ENCODE data around the gene GRIK4.

- TF ChIP-seq CTCF (IDR thresholded peaks at IDR 0.05) (no peak), HMGXB4 (CRISPR knock-in tag; IDR thresholded peaks at IDR 0.05) (no peak), MLX (CRISPR knock-in tag; IDR thresholded peaks at IDR 0.05) (no peak), CREB1 (CRISPR knock-in tag; IDR thresholded peaks at IDR 0.05) (no peak), USF2 (CRISPR knock-in tag; IDR thresholded peaks at IDR 0.05) (no peak)
Observed at GRCh38 chr11:120680322-120680721, 168.8 kb downstream of the GRIK4 start.

Data from WTC11 (cell line).